DND-41 (cell line): ENCODE measurements around the gene MYLK.

Experiments used
- ATAC-seq: fragments of 200-7000 bp; cut with Tn5 transposase; 3 replicates; pipeline ENCODE4 v1.9.1; 2021; ENCODE audit warnings: low read depth; ENCODE audit not compliant: insufficient read depth
- DNase-seq: peaks from one replicate; pipeline ENCODE4 v3.0.0-alpha.2; 2020
- H2AFZ ChIP-seq: 2 replicates; pipeline ENCODE4 v1.6.0; 2012; ENCODE audit warnings: low read depth, low read length
- H3K27ac ChIP-seq: 2 replicates; pipeline ENCODE4 v1.5.1; 2012; ENCODE audit warnings: low read length, inconsistent platforms
- H3K27me3 ChIP-seq: fragments of 200-600 bp; sonication (generic); 2 replicates; pipeline ENCODE4 v1.6.0; 2012; ENCODE audit warnings: low read length, mild to moderate bottlenecking, inconsistent platforms; ENCODE audit not compliant: insufficient read depth, poor library complexity
- H3K36me3 ChIP-seq: 2 replicates; pipeline ENCODE4 v1.5.1; 2012; ENCODE audit warnings: low read length, inconsistent platforms; ENCODE audit not compliant: insufficient read depth
- H3K4me1 ChIP-seq: 2 replicates; pipeline ENCODE4 v1.5.1; 2012; ENCODE audit warnings: mild to moderate bottlenecking, low read length; ENCODE audit not compliant: insufficient read depth
- H3K4me2 ChIP-seq: 2 replicates; pipeline ENCODE4 v1.6.0; 2012; ENCODE audit warnings: mild to moderate bottlenecking, moderate library complexity, low read length, inconsistent platforms; ENCODE audit not compliant: insufficient read depth
- H3K4me3 ChIP-seq, 2 experiments: fragments of 200-600 bp in 1 of 2; shearing (Covaris generic) in 1 of 2; 2 replicates each; pipeline ENCODE4 v1.5.1; 2012 to 2016; ENCODE audit warnings: inconsistent platforms in 2 of 2, low read length in 2 of 2, mild to moderate bottlenecking in 2 of 2, low read depth in 1 of 2, moderate library complexity in 1 of 2
- H3K79me2 ChIP-seq: 2 replicates; pipeline ENCODE4 v1.6.0; 2012; ENCODE audit warnings: low read length, inconsistent platforms; ENCODE audit not compliant: insufficient read depth
- H3K9ac ChIP-seq: 2 replicates; pipeline ENCODE4 v1.6.0; 2012; ENCODE audit warnings: low read depth, mild to moderate bottlenecking, inconsistent platforms, low read length, moderate library complexity
- H3K9me3 ChIP-seq: 2 replicates; pipeline ENCODE4 v1.5.1; 2012; ENCODE audit warnings: low read length, moderate library complexity, mild to moderate bottlenecking, inconsistent platforms; ENCODE audit not compliant: insufficient read depth, severe bottlenecking
- H4K20me1 ChIP-seq: 2 replicates; pipeline ENCODE4 v1.6.0; 2012; ENCODE audit warnings: low read length; ENCODE audit not compliant: insufficient read depth
- CTCF ChIP-seq: IDR thresholded peaks from 2 replicates; pipeline ENCODE4 v1.5.1; 2012; ENCODE audit warnings: borderline replicate concordance, low read length, moderate library complexity, mild to moderate bottlenecking; ENCODE audit not compliant: poor library complexity, severe bottlenecking; ENCODE audit errors: extremely low read depth
- EZH2 ChIP-seq: IDR thresholded peaks from 3 replicates; pipeline ENCODE4 v1.6.1; 2012; ENCODE audit warnings: borderline replicate concordance, low read depth, mild to moderate bottlenecking, moderate library complexity, low read length, inconsistent platforms; ENCODE audit not compliant: severe bottlenecking

MYLK gene

GRCh38 chr3:123629747-123630047 lies 254.4 kb downstream of the MYLK start:
- no peak for ATAC-seq
- H2AFZ ChIP-seq = no peak overlapping the region
- no peak overlapping the region for H3K27ac ChIP-seq
- H3K79me2 ChIP-seq = no peaks in the 10 kb centered on the region
- no peak overlapping the region for H3K4me2 ChIP-seq
- no peaks in the 10 kb centered on the region for H3K36me3 ChIP-seq
- no peaks in the 10 kb centered on the region for H3K27me3 ChIP-seq
- TF ChIP-seq CTCF = no peak
- no peak for TF ChIP-seq EZH2
- no peak overlapping the region for H3K9ac ChIP-seq
- H4K20me1 ChIP-seq = no peaks in the 10 kb centered on the region
- no peaks in the 10 kb centered on the region for H3K4me1 ChIP-seq
- no peak overlapping the region for H3K4me3 ChIP-seq
- no peaks in the 10 kb centered on the region for H3K9me3 ChIP-seq
- no peak for DNase-seq

GRCh38 chr3:123628996-123629746 lies 255.0 kb downstream of the MYLK start:
- TF ChIP-seq EZH2 (no peak), CTCF (no peak)
- H3K4me3 ChIP-seq = no peak overlapping the region
- H3K9me3 ChIP-seq = no peaks in the 10 kb centered on the region
- H3K4me1 ChIP-seq = no peaks in the 10 kb centered on the region
- H3K9ac ChIP-seq = no peak overlapping the region
- H3K27me3 ChIP-seq = no peaks in the 10 kb centered on the region
- no peak overlapping the region for H2AFZ ChIP-seq
- H3K36me3 ChIP-seq = no peaks in the 10 kb centered on the region
- no peak overlapping the region for H3K27ac ChIP-seq
- no peaks in the 10 kb centered on the region for H3K79me2 ChIP-seq
- no peaks in the 10 kb centered on the region for H4K20me1 ChIP-seq
- ATAC-seq = no peak
- no peak overlapping the region for H3K4me2 ChIP-seq
- DNase-seq = no peak

DNA sequence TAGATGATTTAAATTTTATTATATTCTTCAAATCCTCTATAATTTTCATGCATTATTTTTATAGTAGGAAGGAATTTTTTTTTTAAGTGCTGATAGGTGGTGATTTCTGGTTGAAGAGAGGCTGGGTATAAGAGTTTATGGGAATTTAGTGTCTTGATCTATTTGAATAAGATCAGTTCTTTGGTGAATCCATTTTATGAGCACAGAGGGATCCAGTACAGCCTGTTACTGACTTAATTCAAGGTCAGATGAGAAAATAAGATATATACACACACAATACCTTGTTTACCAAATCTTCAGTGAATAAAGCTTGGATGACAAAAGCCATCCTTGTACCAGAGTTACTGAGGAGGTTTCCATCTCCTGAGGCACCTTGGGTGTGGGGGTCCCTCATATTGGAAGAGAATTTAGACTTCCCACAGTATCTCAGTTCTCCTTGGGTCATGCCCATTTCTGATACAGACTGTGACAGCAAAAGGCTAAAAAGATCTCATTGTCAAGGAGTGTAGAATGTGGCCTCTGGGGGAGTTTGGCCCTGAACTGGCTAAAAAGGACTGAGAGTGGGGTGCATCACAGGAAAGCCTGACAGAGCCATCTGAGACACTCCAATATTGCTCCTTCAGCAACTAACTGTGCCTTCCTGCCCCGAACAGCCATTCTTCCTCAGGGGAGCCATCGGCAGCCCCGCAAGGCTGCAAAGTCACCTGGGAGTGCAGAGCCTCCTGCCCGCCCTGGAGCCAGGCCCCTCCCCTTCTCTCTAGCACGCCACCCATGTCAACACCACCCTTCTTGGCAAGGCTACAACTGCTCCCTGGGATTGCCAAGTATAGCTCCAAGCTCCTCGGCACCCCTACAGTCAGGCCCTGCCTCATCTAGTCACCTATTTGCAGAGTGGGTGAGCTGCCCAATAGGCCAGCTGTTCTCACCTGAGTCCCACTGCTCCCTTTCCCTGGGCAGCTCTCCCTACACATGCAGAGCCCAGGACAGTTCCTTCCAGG lies 256.2 kb downstream of the MYLK start:
- Histone ChIP-seq H3K79me2 (no peaks in the 10 kb centered on the region), H2AFZ (no peak overlapping the region), H3K36me3 (no peaks in the 10 kb centered on the region), H4K20me1 (no peaks in the 10 kb centered on the region), H3K9me3 (no peaks in the 10 kb centered on the region), H3K27ac (no peak overlapping the region), H3K4me3 (no peak overlapping the region), H3K4me1 (no peaks in the 10 kb centered on the region), H3K4me2 (no peak overlapping the region), H3K27me3 (no peaks in the 10 kb centered on the region), H3K9ac (no peak overlapping the region)
- TF ChIP-seq EZH2 (no peak), CTCF (no peak)
- no peak for ATAC-seq
- DNase-seq = no peak
